Measurements from ENCODE around the gene TUB. TPM values are rescaled to one million over a fixed set of nuclear protein-coding genes. Genes with fewer than 3 reads are reported as not detected.

Gene TUB
- total and polyA plus RNA-seq, 11 donors: 4.7 to 38.8 (median 18.4) TPM

DNA sequence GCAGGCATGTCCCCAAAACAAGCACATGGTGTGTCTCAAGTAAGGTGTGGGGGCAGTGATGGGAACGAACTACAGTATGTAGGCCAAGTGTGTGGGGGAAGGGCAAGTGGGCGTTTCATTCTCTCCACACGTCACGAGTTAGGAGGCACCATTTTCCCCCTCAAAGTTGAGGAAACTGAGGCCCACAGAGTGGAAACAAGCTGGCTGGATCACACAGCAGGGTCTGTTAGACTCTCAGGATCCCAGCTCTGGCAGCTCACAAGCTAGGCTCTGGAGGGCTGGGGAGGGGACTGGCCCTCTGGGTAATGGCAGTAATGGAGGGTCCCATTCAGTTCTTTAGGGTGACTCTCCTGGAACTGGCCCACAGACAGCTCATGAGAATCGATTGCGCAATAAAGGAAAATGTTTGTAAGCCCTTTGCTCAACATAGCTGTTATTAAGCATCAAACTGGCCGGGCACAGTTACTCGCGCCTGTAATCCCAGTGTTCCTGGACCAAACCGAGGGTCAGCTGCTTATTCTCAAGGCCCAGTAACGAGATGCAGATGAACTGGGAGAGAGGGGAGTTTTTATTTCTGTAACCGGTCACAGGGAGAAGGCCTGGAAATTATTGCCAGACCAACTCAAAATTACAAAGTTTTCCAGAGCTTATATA, 24.1 kb upstream of the TUB start:
- DNase-seq (peak in 2 of 5 donors; percentile 67 to 69), ATAC-seq (peak; percentile 57 to 74 (median 68))
- peak overlapping the region in 8 of 12 donors; percentile 17 to 72 (median 35) for H3K27ac ChIP-seq
- no peak for TF ChIP-seq POLR2A (IDR thresholded peaks at IDR 0.05)
- TF ChIP-seq, protein P1, sequence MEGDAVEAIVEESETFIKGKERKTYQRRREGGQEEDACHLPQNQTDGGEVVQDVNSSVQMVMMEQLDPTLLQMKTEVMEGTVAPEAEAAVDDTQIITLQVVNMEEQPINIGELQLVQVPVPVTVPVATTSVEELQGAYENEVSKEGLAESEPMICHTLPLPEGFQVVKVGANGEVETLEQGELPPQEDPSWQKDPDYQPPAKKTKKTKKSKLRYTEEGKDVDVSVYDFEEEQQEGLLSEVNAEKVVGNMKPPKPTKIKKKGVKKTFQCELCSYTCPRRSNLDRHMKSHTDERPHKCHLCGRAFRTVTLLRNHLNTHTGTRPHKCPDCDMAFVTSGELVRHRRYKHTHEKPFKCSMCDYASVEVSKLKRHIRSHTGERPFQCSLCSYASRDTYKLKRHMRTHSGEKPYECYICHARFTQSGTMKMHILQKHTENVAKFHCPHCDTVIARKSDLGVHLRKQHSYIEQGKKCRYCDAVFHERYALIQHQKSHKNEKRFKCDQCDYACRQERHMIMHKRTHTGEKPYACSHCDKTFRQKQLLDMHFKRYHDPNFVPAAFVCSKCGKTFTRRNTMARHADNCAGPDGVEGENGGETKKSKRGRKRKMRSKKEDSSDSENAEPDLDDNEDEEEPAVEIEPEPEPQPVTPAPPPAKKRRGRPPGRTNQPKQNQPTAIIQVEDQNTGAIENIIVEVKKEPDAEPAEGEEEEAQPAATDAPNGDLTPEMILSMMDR (IDR thresholded peaks at IDR 0.05): no peak
- H3K9me3 ChIP-seq: no peaks in the 10 kb centered on the region
- intact Hi-C loops (cut with DNase I): no loop called here
- no peaks in the 10 kb centered on the region for H3K36me3 ChIP-seq
- no peak overlapping the region for H3K4me3 ChIP-seq
- H3K27me3 ChIP-seq: no peaks in the 10 kb centered on the region
- H3K4me1 ChIP-seq: peaks cover 0 to 32% (median 17%) of the 10 kb centered on the region in 12 donors
- WGBS, 4 donors: 54 to 67% (median 59%) methylated on average over 12 of the region's 12 CpGs

DNA sequence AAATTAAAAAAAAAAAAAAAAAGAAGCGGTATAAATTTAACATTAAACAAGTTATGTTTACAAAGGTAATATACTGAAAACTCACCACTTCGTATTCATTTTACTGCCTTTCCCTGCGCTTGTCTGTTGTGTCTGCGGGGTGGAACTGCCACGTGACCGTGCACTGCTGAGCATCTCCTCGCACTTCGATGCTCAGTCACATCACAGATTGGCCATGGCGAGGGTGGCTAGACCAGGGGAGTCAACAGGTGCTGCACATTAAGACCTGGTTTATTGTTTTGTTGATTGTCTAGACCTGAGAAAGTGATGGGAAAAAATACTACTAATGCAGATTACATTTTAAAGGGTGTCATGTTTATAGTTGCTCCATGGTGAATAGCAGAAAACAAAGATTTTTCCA, 22.8 kb upstream of the TUB start:
- TF ChIP-seq, protein P1 (IDR thresholded peaks at IDR 0.05): no peak
- TF ChIP-seq POLR2A (IDR thresholded peaks at IDR 0.05): no peak
- no peaks in the 10 kb centered on the region for H3K36me3 ChIP-seq
- DNase-seq (no peak), ATAC-seq (no peak)
- intact Hi-C loops (cut with DNase I): no loop called here
- H3K27ac ChIP-seq: peak overlapping the region in 1 of 12 donors; percentile 72
- no peak overlapping the region for H3K4me3 ChIP-seq
- H3K9me3 ChIP-seq: no peaks in the 10 kb centered on the region
- no peaks in the 10 kb centered on the region for H3K27me3 ChIP-seq
- peaks cover 0 to 45% (median 28%) of the 10 kb centered on the region in 12 donors for H3K4me1 ChIP-seq
- WGBS, 4 donors: 95 to 98% (median 96%) methylated on average over 9 of the region's 9 CpGs

DNA sequence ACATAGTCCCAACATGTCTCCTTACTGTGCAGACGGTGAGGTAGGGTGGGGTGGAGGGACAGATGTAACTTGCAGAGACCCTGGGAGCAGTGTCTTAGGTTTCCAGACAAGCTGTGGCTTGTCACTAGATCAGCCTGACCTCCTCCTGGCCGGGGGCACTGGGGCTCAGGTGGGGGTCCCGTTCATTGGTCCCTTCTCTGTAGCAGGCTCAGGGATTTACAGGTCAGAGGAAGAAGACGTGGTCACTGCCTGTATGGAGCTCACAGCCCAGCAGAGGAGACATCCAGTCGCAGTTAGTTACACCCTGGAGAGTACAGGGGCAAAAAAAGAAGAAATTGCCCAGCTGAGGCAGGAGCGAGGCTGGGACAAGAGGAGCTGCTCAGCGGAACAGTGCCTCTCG, 22.0 kb upstream of the TUB start:
- no peaks in the 10 kb centered on the region for H3K27me3 ChIP-seq
- H3K4me1 ChIP-seq: peaks cover 0 to 53% (median 36%) of the 10 kb centered on the region in 12 donors
- H3K36me3 ChIP-seq: no peaks in the 10 kb centered on the region
- DNase-seq: no peak
- no peak for ATAC-seq
- H3K4me3 ChIP-seq: no peak overlapping the region
- 88 to 94% (median 89%) methylated on average over 8 of the region's 8 CpGs for WGBS, 4 donors
- no peaks in the 10 kb centered on the region for H3K9me3 ChIP-seq
- TF ChIP-seq POLR2A (IDR thresholded peaks at IDR 0.05): no peak
- TF ChIP-seq, protein P1 (IDR thresholded peaks at IDR 0.05): no peak
- H3K27ac ChIP-seq: no peak overlapping the region
- intact Hi-C loops (cut with DNase I): no loop called here

DNA sequence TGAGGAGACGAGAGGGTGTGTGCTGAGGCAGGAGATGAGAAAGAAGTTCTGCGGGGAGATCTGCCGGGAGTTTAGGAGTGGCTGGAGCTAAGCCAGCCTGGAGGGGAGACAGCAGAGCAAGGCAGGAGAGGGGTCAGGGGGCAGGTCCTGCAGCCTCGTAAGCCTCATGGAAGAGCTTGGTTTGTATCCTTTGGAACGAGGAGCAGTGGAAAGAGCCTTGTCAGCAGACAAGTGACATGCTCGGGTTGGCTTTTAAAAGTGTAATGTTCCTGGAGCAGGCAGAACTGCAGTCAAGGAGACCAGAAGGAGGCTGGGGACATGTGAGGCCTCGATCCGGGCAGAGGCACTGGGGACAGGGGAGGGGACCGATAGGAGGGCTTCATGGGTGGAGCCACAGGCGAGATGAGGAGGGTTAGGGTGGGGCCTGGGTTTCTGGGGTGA, 21.4 kb upstream of the TUB start:
- Histone ChIP-seq H3K27me3 (no peaks in the 10 kb centered on the region), H3K4me3 (no peak overlapping the region), H3K36me3 (no peaks in the 10 kb centered on the region), H3K9me3 (no peaks in the 10 kb centered on the region), H3K4me1 (peaks cover 0 to 59% (median 38%) of the 10 kb centered on the region in 12 donors), H3K27ac (no peak overlapping the region)
- intact Hi-C loops (cut with DNase I): no loop called here
- TF ChIP-seq POLR2A (IDR thresholded peaks at IDR 0.05): no peak
- TF ChIP-seq, protein P1 (IDR thresholded peaks at IDR 0.05): no peak
- DNase-seq (no peak), ATAC-seq (no peak)
- WGBS, 4 donors: 45 to 51% (median 46%) methylated on average over 10 of the region's 10 CpGs
